ENCODE results near the gene TMEM131.

GRCh38 chr2:97718942-97719341 is 276.8 kb downstream of the TMEM131 start:
- TF ChIP-seq CTCF (IDR thresholded peaks at IDR 0.05; ENCODE audit: insufficient read depth, low read depth, low read length) = no peak
- TF ChIP-seq EZH2 (IDR thresholded peaks at IDR 0.05; ENCODE audit: insufficient read depth, low read length) = no peak

Data from astrocyte (in vitro differentiated cells and primary cell).